GM19395 (cell line): ENCODE measurements around the gene KDM2A.

Source experiments
- ATAC-seq: cut with Tn5 transposase; IDR thresholded peaks from one replicate; pipeline ENCODE4 v1.9.1; 2021; ENCODE audit warnings: mild to moderate bottlenecking, moderate library complexity; ENCODE audit not compliant: unreplicated experiment

KDM2A gene

DNA sequence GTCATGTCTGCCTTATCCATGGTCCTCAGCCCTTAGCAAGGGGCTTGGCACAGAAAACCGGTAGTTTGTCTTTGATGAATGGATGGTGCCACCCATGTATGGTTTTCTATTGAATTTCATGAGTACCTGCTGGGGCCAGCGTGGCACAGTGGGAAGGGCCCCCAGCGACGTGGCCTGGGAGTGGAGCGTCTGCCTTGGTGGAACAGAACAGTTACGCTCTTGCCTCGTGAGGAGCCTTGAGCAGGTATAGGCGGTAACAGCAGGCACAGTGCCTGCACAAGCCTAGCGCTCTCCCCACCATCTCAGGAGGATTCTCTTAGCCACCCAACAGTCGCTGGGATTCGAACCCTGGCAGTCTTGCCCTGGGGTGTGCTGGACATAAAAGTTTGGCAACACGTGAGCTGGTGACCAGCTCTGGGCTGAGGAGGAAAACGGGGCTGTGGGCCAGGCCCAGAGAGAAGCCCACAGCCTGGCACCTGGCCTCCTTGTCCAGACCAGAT lies 181.2 kb downstream of the KDM2A start:
- ATAC-seq: no peak

GRCh38 chr11:67300756-67301312 lies 181.8 kb downstream of the KDM2A start:
- ATAC-seq: no peak

DNA sequence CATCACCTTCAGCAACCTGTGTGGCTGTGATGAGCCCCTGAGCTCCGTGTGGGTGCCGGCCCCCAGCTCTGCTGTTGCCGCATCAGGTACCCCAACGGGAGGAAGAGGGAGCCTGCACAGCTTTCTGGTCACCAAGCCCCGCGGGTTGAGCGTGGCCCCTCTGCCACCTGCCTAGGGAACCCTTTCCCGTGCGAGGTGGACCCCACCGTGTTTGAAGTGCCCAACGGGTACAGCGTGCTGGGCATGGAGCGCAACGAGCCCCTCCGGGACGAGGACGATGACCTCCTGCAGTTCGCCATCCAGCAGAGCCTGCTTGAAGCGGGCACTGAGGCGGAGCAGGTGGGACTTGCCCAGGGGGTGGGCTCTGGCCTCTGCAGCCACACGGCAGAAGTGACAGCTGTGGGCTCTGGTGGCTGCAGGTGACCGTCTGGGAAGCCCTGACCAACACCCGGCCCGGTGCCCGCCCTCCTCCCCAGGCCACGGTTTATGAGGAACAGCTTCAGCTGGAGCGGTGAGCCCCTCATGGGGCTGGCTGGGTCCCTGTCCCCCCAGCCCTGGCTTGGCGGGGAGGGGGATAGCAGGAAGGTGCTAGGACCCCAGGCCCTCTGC lies 182.4 kb downstream of the KDM2A start:
- ATAC-seq: no peak

- no peak for ATAC-seq
These were observed 183.0 kb downstream of the KDM2A start for GRCh38 chr11:67301951-67302516.

- no peak for ATAC-seq
These were observed 183.6 kb downstream of the KDM2A start for GRCh38 chr11:67302571-67303131.

DNA sequence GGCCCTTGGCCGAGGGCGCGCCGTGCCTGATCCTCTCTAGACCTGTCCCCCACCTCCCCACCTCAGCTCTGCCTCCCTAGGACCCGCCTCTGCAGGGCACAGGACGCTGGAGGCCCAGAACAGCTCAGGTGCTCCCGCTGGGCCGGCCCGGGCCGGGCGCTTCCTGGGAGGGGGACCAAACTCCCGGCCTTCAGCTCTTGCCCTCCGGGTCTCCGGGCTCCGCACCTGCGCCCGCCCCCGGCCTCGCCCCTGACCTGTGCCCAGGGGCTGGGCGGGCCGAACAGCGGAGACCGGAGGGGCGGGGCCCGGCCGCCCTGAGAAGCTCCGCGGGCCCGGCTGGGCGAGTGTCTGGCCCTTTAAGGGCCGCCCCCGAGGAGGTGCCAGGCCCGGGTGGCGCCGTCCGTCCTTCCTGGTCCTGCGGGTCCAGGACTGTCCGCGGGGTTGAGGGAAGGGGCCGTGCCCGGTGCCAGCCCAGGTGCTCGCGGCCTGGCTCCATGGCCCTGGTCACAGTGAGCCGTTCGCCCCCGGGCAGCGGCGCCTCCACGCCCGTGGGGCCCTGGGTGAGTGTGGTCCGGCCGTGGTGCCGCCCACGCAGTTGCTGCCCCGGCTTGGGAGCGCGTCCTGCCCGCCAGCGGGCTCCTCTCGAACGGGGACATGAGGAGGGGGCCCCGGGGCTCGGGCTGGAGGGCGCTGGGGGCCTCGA lies 184.2 kb downstream of the KDM2A start, which contains the start of gene SSH3:
SSH3 (plus strand) TSS at position 399 of the 703 bp plus-strand sequence; CDS start at position 495, 96 bp downstream.
- no peak for ATAC-seq

DNA sequence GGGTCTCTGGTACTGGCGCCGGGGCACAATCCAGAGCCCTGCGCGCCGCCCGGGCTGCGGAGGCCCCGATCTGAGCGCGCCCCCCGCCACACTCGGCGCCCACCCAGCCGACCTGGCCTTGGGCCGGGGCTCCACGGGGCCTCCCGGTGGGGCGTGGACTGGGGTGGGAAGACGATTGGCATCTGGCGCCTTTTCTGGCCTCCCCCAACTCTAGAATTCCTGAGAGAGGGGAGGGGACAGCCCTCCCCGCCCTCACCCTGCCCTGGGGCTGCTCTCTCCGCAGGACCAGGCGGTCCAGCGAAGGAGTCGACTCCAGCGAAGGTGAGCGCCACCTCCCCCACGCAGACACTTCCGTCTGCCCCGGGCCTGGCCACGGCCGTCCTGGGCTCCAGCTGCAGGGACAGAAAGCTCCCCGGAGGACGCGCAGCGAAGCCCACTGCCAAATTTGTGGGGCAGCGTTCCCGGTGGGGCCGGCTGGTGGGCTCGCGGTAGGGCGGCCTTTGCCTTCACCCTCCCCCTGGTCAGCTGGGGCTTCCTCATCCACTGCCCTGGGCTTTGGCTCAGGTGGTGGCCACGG lies 184.9 kb downstream of the KDM2A start:
- ATAC-seq: no peak

DNA sequence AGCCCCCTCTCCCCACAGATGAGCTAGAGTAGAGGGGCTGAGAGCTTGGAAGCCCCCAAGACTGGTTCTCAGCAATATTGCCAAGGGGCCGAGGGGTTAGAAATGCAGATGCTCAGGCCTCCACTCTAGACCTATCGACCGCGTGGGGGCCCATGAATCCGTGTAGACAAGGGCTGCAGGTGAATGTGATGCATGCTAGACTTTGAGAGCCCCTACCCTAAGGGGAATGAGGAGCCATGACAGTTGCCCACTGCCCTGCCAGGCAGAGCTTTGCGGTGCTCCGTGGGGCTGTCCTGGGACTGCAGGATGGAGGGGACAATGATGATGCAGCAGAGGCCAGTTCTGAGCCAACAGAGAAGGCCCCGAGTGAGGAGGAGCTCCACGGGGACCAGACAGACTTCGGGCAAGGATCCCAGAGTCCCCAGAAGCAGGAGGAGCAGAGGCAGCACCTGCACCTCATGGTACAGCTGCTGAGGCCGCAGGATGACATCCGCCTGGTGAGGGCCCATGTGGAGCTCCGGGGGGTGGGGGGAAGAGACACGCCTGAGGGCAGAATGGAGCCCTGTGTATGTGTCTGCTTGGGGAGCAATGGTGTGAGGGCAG lies 185.5 kb downstream of the KDM2A start:
- ATAC-seq: no peak

DNA sequence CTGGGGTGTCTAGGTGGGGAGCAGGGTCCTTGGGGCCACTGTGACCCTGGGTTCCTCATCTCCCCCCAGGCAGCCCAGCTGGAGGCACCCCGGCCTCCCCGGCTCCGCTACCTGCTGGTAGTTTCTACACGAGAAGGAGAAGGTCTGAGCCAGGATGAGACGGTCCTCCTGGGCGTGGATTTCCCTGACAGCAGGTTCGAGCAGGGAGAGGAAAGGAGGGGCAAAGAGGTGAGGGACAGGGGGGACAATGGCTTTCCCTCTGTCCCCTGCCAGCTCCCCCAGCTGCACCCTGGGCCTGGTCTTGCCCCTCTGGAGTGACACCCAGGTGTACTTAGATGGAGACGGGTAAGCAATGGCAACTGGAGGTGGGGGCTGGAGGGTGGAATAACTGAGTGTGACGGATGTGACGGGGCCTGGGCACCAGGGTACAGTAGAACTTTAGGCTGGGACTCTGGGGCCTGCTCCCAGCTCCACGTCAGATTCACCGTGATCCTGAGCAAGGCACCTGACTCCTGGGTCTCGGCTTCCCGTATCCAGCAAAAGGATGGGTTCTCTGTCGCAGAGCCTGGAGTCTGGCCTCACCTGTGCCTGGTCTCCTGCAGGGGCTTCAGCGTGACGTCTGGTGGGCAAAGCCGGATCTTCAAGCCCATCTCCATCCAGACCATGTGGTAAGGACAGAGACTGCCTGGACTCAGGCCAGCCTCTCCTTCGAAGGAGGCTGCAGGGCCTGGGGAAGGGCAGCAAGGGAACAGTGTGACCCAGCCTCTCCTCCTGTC lies 187.9 kb downstream of the KDM2A start:
- no peak for ATAC-seq

DNA sequence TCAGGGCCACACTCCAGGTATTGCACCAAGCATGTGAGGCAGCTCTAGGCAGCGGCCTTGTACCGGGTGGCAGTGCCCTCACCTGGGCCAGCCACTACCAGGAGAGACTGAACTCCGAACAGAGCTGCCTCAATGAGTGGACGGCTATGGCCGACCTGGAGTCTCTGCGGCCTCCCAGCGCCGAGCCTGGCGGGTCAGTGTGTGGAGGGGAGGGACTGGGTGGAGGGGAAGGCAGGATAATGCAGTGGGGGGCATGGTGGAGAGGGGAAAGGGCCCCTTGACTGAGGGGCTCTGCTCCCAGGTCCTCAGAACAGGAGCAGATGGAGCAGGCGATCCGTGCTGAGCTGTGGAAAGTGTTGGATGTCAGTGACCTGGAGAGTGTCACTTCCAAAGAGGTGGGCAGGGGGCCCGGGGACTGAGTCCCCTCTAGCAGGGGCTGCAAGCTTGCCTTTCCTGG lies 188.5 kb downstream of the KDM2A start:
- ATAC-seq: no peak
